ENCODE data around the gene ILF2.
"Not testable (repeated sequence)": the region's sequence is repeated elsewhere in the genome, so short reads cannot be mapped to it uniquely, and the experiment has no call there.

ILF2 gene

DNA sequence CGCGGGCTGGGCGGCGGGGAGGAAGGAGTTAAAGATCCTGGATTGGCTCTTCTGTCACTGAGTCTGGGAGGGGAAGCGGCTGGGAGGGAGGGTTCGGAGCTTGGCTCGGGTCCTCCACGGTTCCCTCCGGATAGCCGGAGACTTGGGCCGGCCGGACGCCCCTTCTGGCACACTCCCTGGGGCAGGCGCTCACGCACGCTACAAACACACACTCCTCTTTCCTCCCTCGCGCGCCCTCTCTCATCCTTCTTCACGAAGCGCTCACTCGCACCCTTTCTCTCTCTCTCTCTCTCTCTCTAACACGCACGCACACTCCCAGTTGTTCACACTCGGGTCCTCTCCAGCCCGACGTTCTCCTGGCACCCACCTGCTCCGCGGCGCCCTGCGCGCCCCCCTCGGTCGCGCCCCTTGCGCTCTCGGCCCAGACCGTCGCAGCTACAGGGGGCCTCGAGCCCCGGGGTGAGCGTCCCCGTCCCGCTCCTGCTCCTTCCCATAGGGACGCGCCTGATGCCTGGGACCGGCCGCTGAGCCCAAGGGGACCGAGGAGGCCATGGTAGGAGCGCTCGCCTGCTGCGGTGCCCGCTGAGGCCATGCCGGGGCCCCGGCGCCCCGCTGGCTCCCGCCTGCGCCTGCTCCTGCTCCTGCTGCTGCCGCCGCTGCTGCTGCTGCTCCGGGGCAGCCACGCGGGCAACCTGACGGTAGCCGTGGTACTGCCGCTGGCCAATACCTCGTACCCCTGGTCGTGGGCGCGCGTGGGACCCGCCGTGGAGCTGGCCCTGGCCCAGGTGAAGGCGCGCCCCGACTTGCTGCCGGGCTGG, 7.9 kb upstream of the ILF2 start, which contains the start of gene NPR1:
Gene NPR1 (plus strand): TSS at position 170 of the 818 bp plus-strand sequence. CDS start 421 bp downstream, at position 591.
- DNase-seq, result peak in 1 of 2 experiments; percentile 74

DNA sequence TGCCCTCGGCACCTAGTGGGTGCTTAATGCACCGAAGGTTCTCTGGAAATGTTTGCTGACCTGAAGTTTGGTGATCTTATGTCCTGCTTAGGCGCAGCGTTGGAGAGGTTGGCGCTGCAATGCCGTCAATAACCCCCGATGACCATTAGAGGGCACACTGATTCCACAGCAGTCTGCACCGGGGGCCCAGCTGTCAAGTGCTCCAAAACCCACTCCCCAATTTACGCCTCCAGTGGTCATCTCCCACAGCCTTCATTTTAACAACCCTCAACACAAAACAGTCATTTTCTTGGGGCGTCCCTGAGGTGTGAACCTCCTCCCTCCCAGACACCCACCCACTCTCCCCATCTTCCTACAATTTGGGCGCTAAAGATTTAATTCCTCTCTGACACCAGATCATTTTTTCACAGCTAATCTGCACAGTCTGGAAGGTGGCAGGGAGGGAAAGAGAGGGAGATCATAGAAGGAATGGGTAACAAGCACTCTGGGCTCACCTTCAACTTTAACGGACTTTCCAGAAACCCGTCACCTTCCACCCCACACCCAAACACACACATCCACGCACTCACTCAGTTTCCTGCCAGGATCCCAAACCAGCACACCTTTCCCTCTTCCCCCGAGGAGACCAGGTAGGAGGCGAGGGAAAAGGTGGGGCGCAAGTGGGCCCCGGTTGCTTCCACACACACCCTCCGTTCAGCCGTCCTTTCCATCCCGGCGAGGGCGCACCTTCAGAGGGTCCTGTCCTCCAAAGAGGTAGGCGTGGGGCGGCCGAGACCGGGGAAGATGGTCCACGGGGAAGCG, 7.1 kb upstream of the ILF2 start:
- peak; percentile 62 to 91 for DNase-seq

DNA sequence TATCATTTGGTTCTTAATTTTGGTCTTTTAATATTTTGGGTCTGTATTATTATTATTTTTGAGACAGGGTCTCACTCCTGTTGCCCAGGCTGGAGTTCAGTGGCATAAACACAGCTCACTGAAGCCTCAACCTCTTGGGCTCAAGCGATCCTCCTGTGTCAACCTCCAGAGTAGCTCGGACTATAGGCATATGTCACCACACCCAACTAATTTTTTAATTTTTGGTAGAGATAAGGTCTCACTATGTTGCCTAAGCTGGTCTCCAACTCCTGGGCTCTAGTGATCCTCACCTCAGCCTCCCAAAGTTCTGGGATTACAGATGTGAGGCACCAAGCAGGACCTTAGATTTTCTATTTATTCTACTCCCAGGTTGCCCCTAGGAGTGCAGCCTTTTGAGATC, 2.7 kb upstream of the ILF2 start:
- no peak for DNase-seq

DNA sequence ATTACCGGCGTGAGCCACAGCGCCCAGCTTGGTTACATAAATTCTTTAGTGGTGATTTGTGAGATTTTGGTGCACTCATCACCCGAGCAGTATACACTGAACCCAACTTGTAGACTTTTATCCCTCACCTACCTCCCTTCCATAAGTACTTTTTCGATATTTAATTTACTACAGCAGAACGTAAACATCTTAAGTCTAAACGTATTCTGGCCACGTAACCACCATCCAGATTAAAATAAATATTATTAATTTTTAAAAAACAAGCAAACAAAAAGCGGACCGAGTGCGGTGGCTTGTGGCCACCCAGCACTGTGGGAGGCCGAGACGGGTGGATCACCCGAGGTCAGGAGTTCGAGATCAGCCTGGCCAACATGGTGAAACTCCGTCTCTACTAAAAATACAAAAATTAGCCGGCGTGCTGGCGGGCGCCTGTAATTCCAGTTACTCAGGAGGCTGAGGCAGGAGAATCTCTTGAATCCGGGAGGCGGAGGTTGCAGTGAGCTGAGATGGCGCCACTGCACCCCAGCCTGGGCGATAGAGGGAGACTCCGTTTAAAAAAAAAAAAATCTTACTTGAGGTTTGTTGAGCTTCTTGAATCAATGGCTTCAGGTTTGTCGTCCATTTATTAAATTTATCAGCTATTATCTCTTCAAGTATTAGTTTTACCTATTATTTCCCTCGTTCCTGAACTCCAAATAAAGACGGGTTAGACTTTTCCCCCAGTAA, 998 bp upstream of the ILF2 start:
- DNase-seq, result peak; percentile 74 to 82

DNA sequence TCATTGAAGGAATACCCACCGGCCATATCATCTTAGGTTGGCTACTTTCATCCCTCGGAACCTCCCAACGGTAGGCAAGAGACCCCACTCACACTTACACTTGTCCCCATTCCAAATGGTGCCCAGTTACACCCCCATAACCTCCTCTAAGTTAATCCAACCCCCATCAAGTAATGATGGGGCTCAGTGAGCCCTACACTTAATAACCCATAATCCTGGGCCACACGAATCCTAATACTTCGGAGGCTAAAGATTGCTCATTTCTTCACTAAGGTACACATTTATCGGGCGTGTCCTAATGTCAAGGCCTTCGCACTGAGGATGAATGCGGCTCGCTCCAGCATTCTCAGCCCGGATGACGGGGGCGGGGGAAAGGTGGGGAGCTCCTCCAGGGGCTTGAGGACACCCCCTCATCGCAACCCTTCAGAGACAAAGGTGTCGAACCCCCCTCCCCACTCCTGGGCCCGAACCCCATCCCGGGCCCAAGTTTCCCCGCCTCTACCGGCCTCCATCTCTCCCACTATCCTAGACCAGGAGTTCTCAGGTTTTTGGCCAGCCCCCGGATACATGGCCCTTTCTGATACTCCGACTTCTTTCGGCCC, 435 bp downstream of the ILF2 start:
- DNase-seq, result peak in 1 of 2 experiments; percentile 53

DNA sequence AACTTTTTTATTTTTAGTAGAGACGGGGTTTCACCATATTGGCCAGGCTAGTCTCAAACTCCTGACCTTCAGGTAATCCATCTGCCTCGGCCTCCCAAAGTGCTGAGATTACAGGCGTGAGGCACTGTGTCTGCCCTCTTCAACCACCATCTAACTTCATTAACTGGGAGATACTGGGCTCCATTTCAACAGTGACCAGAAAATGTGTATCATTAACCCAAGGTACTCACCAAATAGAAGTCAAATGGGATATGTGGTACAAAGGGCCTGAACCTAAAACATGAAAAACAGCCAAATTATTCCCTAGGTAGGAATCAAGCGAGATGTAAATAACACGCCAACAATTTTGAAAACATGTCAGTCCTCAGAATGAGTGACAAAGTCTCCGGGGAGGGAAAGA, 1.2 kb downstream of the ILF2 start:
- no peak for DNase-seq

DNA sequence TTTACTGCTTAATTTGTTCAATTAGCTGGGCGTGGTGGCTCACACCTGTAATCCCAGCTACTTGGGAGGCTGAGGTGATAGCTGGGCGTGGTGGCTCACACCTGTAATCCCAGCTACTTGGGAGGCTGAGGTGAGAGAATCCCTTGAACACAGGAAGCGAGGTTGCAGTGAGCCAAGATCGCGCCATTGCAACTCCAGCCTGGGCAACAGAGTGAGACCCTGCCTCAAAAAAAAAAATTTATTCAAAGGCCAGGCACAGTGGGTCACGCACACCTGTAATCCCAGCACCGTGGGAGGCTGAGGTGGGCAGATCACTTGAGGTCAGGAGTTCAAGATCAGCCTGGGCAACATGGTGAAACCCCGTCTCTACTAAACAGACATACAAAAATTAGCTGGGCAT, 2.1 kb downstream of the ILF2 start:
- DNase-seq, result not testable (repeated sequence)

DNA sequence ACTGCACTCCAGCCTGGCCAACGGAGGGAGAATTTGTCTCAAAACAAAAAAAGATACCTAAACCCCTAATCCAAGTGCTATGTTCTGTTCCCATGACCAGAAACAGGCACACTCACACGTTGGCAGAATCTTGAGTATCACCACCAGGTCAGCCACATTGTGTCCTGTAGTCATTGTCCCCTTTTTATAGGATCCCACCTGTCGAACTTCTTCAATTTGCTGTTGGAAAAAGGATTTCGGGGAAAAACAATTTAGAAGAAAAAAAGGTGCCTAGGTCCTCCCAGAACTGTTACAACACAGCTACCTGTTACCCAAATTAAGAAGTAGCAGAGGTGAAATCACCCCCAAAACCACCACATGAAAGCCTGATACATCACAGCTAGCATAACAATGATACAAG, 3.4 kb downstream of the ILF2 start:
- no peak for DNase-seq

DNA sequence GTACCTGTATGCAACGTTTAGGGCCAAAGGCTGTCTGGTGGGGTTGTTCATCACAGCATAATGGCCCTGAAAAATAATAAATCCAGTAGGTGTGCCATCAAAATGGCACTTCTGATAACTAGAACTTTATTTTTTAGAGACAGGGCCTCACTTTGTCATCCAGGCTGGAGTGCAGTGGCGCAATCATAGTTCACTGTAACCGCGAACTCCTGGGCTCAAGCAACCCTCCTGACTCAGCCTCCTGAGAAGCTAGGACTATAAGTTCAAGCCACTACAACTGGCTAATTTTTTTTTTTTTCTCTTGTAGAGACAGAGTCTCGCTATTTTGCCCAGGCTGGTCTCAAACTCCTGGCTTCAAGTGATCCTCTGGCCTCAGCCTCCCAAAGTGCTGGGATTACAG, 7.6 kb downstream of the ILF2 start:
- DNase-seq, result no peak

DNA sequence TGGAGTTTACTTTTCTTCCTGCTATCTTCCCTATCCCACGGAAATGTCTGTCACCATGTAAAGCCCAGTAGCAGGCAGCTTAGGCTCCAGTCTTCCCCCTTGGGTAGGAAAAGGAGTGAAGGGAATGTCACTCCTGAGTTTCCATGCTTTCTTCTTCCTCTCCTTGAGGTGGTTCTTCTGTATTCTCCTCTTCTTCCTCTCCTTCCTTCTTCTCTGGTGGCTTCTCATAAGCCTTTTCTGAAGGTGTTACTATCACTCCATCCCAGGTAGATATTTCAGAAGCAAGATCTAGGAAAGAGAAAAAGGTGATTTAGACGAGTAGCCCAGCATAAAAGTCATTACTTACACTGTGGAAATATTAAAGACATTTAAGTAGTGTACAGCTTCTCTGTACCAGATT, 8.5 kb downstream of the ILF2 start:
- no peak for DNase-seq

DNA sequence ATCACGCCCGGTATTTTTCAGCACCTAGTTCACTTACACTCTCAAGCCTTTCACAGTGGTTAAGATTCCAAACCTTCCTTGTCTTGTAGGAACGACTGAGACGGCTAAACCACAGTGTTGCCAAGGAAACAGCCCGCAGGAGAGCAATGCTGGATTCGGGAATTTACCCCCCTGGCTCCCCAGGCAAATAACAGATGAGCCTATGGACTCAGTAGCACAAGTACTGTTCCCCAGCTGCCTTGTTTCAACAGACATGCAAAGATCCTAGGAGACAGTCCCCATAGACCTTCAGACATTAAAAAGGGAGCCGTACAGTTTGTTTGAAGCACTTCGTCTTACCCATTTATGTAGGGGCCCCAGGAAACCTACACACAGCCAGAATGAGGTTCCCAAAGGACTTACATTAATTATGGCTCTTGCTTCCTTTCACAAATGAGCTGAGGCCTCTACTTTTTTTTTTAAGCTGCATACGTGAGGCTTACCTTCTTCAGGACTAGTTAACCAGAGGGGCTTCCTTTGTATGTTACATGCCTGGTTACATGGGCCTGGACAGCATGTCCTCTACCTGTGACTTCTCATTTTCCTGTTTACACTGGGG, 9.6 kb downstream of the ILF2 start:
- DNase-seq, result peak in 1 of 2 experiments; percentile 30

DNA sequence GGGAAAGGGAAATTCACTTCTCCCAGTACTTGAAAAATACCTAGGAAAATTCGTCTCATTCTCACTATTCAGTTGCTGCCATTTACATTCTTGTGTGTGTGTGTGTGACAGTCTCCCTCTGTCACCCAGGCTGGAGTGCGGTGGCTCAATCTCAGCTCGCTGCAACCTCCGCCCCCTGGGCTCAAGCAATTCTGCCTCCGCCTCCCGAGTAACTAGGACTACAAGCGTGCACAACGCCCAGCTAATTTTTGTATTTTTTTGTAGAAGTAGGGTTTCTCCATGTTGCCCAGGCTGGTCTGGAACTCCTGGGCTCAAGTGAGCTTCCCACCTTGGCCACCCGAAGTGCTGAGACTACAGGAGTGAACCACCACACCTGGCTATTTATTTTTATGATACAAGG, 11.1 kb downstream of the ILF2 start:
- DNase-seq, result no peak

DNA sequence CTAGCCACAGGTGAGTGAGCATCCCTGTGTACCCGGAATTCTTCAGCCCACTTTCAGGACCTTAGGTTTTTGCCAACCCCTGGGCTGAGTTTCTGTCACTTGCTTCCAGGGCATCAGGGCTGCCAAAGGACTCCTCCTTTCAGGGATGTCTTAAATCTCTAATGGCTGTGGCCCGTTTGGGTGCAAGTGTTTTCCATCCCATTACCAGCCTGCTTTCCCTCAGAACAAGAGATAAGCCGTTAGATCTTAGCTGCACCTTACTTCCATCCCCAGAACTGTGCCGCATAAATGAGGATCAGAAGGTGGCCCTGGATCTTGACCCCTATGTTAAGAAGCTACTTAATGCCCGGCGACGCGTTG, 11.6 kb downstream of the ILF2 start:
- DNase-seq, result no peak

DNA sequence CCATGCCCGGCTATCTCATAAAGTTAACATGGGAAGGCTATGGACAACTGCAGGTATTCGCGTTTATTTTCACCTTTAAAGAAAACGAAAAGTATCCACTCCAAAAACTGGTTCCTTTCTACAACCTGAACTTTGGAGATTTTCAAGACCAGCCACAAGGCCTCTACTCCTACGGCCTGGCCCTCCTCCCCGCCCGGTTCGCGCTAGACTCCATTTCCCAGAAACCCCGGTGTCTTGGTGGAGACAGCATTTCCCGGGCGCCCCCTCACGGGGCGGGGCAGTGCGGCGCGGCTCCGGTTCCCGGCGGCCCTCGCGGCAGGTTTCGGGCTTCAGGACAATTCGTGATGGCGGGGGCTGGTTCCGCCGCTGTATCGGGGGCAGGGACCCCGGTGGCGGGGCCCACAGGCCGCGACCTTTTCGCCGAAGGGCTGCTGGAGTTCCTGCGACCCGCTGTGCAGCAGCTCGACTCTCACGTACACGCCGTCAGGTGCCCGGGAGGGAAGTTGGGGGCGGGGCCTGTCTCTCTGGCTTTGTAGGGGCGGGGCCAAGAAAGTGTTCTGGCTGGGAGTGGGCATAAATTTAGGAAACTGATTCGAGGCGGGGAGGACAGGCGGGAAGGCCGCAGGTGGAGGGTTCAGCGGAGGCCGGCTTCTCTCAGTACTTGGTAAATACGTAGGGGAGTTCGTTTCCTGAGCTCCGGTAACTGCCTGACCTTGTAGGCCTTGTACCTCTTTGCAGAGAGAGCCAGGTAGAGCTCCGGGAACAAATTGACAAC, 12.2 kb downstream of the ILF2 start, which contains the start of gene SNAPIN:
Gene SNAPIN (plus strand): TSS at position 304 of the 775 bp plus-strand sequence. CDS start 41 bp downstream, at position 345.
- peak; percentile 92 to 99 for DNase-seq

DNA sequence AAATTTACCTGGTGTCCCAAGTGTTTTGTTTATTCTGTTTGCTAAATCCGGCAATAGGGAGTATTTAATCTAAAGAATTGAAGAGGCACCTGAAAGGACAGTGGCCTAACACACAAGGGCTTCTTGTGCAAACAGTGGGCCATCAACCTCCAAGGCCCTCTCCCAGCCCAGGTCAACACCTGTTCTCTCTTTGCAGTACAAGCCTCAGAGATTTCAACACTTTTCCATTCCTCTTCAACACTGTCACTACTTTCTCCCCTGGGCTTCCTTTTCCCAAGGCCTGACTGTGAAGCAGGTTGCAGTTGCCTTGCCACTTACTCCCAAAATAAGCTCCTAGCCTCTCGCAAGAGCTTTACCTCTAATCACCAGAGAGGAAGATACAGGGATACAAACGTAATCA, 15.5 kb downstream of the ILF2 start:
- no peak for DNase-seq

DNA sequence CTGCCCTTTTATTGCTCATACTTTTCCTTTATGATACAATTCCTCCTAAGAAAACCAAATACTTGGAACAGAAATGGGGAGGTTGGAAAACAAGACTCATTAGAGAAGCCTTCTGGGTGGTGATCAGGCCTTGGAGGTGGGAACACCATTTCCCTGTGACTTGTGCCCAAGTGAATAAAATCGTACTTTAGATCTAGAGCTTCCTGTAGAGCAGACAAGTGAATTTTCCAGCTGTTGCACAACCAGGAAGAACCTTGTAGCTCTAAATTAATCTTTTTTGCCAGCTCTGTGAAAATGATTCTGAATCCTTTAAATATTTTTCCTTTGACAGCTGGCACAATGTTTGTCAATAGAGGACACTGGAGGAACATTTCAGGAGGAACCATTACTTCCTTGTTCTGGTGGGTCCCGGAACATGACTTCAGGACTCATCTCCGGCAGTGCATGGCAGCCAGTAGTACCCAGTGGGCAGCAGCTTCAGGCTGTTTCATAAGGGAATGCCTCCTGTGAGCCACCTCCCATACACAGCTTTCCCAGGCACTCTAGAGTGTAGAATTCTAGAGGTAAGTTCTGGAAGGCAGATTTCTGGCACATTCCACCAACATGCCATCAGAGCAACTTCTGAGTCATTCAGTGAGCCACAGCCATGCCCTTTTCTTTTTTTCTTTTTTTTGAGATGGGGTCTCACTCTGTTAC, 17.8 kb downstream of the ILF2 start:
- no peak for DNase-seq

DNA sequence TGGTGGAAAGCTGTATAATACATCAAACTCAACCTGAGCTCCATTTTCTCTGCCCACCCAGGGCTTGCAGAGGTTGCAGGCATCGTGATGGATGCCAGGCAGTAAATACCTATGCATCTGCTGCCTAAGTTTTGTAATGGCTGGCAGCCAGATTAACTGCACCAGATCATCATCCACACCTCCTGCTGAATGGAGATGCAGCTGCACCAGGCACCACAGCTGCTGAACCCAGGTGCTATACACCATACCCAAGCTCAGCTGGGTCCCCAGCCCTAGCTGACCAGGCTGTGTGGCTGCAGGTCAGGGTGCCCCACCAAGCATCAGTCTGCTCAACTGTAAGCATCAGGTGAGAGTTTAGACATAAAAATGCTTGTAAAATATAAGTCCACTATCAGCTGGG, 19.0 kb downstream of the ILF2 start:
- DNase-seq, result no peak

DNA sequence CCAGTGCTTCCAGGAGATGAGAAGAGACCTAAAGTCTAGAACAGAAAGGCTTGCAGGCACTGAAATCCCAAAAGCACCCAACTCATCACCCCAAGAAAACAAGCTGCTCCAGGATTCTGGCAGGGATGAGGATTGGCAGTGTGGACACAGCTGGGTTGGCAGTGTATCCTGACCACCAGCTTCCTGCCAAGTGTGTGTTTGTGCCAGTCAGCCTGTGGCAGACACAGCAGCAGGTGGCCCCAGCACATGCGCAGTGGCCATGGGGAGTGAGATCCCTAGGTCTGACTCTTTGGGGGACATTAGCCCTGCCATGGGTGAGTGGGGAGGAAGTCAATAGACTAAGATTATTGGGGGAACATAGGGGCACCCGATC, 20.9 kb downstream of the ILF2 start:
- DNase-seq, result no peak

DNA sequence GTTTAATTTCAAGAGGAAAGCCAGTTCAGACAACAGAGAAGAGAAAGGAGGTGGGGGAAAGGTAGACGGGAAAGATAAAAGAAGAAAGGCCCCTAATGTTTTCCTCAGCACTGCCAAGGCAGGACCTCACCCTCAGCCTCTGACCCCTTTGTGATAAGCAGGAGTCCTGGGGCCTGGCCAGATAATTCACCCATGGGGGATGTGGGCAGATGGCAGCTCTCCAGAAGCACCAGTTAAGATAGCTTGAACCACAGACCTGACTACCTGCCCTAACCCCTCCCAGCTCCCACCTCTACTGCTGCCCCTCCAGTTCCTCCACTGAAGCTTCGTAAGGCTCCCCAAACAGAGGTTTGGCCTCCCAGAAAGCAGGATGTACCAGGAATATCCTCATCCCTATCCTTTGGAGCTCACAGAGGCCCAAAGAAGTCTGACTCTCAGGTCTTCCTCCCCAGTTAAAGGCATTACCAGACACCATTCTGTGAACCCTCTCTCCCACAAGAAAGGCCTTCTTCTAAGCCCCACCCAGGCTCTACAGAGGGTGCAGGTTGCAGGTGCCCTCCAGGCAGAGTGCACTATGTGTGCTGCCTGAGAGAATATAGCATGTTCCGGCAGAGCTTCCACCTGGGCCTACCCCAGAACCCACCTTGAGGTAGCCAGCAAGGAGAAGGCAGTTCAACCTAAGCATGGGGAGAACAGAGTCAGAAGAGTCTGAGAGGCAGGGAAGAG, 21.5 kb downstream of the ILF2 start:
- DNase-seq, result no peak

DNA sequence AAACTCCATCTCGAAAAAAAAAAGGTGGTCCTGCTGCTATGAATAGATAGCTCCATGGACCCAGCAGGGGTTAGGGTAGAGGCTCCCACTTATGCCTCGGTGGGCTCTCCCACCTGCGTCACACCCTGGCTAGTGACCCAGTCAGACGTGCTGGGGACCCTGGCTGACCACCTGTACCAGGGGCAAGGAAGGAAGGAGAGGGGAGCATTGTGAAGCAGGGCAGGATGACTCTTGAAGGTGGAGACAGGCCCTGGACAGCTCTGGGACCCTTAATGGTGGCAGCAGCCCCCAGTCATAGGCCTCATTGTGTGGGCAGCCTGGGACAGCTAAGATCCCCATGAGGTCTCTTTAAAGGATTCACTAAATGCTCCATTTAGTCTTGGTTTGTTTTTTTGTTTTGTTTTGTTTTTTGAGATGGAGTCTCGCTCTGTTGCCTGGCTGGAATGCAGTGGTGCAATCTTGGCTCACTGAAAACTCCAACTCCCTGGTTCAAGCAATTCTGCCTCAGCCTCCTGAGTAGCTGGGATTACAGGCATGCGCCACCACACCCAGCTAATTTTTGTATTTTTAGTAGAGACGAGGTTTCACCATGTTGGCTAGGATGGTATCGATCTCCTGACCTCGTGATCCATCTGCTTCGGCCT, 22.7 kb downstream of the ILF2 start:
- no peak for DNase-seq
